T-cell (primary cell): ENCODE measurements around the gene GALNTL6. TPM values are rescaled to one million over a fixed set of nuclear protein-coding genes. Genes with fewer than 3 reads are reported as not detected.

Source experiments
- ATAC-seq, 4 experiments: fragments of 200-7000 bp in 3 of 4; fragments of 150-1000 bp in 1 of 4; cut with Tn5 transposase; replicated peaks in 1 of 4; 1 replicate in 3 of 4; 2 replicates in 1 of 4; pipeline ENCODE4 v1.10.0; 2021; ENCODE audit warnings: moderate library complexity in 3 of 4, mild to moderate bottlenecking in 2 of 4, moderate number of reproducible peaks in 1 of 4
- CTCF ChIA-PET, 2 donors: fragments of 300-600 bp; sonication (Branson Sonifier 250); formaldehyde crosslinking; loops; one replicate each; lab custom pipeline; 2022; ENCODE audit warnings: antibody characterized with exemption in 2 of 2; lab: Charles Lee
- POLR2A ChIA-PET, 2 donors: fragments of 300-600 bp; sonication (Branson Sonifier 250); formaldehyde crosslinking; loops; one replicate each; lab custom pipeline; 2022; ENCODE audit warnings: antibody characterized with exemption in 2 of 2; lab: Charles Lee
- DNase-seq, 35 experiments: peaks; one replicate each; pipeline versions ENCODE4 v3.0.0 to v3.0.0-alpha.2; 2013 to 2023
- H3K27ac ChIP-seq: one replicate; pipeline ENCODE4 v1.5.1; 2013; ENCODE audit warnings: low read length
- H3K27me3 ChIP-seq, 2 experiments: replicated peaks in 1 of 2; 1 replicate in 1 of 2; 2 replicates in 1 of 2; pipeline versions ENCODE4 v1.6.1 to v1.7.0; 2013; ENCODE audit warnings: low read length in 1 of 2, mixed read lengths in 1 of 2; ENCODE audit not compliant: control insufficient read depth in 2 of 2, insufficient read depth in 2 of 2; ENCODE audit errors: extremely low read depth in 1 of 2
- H3K36me3 ChIP-seq, 2 donors: 1 replicate in 1 of 2; 2 replicates in 1 of 2; pipeline versions ENCODE4 v1.6.1 to v1.7.0; 2013; ENCODE audit warnings: low read length in 1 of 2; ENCODE audit not compliant: control insufficient read depth in 2 of 2, insufficient read depth in 1 of 2; ENCODE audit errors: extremely low read depth in 1 of 2
- H3K4me1 ChIP-seq, 2 experiments: 1 replicate in 1 of 2; 2 replicates in 1 of 2; pipeline versions ENCODE4 v1.6.1 to v1.7.0; 2013; ENCODE audit warnings: low read length in 2 of 2, mixed read lengths in 1 of 2; ENCODE audit not compliant: insufficient read depth in 2 of 2, control insufficient read depth in 1 of 2; ENCODE audit errors: extremely low read depth in 1 of 2
- H3K4me3 ChIP-seq, 2 donors: 1 replicate in 1 of 2; 2 replicates in 1 of 2; pipeline versions ENCODE4 v1.5.1 to v1.7.0; 2013; ENCODE audit warnings: mild to moderate bottlenecking in 2 of 2, low read length in 1 of 2, moderate library complexity in 1 of 2; ENCODE audit not compliant: control insufficient read depth in 1 of 2; ENCODE audit errors: extremely low read depth in 1 of 2
- H3K9me3 ChIP-seq: 2 replicates; pipeline ENCODE4 v1.7.0; 2013
- H3K27ac Mint-ChIP-seq, 2 donors: one replicate each; pipeline ENCODE4 v1.8.0; 2020 to 2021; ENCODE audit warnings: mild to moderate bottlenecking in 2 of 2, mixed read lengths in 2 of 2
- H3K27me3 Mint-ChIP-seq, 2 donors: one replicate each; pipeline ENCODE4 v1.8.0; 2021 to 2022; ENCODE audit warnings: mixed read lengths in 2 of 2
- H3K36me3 Mint-ChIP-seq: one replicate; pipeline ENCODE4 v1.8.0; 2021; ENCODE audit warnings: mixed read lengths
- H3K4me1 Mint-ChIP-seq, 3 donors: one replicate each; pipeline ENCODE4 v1.8.0; 2020 to 2022; ENCODE audit warnings: mixed read lengths in 3 of 3, mild to moderate bottlenecking in 1 of 3
- H3K4me3 Mint-ChIP-seq, 3 donors: one replicate each; pipeline ENCODE4 v1.8.0; 2020 to 2022; ENCODE audit warnings: mild to moderate bottlenecking in 3 of 3, mixed read lengths in 3 of 3, moderate library complexity in 3 of 3
- H3K9me3 Mint-ChIP-seq, 3 donors: one replicate each; pipeline ENCODE4 v1.8.0; 2020 to 2022; ENCODE audit warnings: mixed read lengths in 3 of 3
- WGBS: methylation state at CpG from one replicate; pipeline ENCODE4 v1.1.5; 2013; ENCODE audit warnings: missing lambda C conversion rate; ENCODE audit not compliant: insufficient coverage; 5-methylcytosine and 5-hydroxymethylcytosine counted together
- total RNA-seq, 35 experiments: library from RNA in 6 of 35; stranded (reverse) in 6 of 35; fragments of 120-200 nt in 1 of 35; gene quantifications; one replicate each; pipeline versions ENCODE4 v1.2.1 to v1.2.4 and lab custom pipeline; 2013 to 2026

The GALNTL6 gene
- total RNA-seq, 5 donors from 2014 or later (not counting 1 experiment from before 2014, with no cell fraction given): not detected

DNA sequence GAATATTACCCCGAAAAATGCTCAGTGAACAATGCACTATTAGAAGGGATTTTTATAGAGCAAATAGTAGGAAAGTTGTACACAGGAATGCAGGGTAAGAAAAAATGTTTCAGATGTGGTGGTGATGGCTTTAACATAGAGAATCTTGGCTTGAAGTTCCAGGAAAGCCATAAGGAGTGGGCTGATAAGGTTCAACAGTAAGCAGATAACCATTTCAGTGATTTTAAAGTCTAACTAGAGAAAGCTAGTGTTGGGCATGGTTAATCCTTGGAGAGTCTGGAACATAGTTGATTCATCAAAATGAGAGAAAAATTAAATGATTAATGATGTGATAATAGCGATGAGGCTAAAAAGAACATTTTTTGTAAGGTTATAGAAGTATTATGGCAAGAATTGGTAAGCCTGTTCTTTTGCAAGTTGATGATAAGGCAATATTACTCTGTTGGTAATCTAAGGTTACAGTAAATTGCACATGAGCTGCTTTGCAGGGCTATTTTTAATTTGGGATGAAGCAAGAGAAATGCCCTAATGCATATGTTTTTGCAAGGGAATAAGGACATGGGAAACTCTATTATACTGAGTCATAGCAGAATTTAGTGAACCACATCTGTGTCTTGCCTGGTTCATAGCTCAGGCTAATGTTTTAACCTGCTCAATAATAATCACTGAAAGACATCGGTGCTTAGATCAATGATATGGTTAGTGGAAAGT lies 44.3 kb downstream of the GALNTL6 start:
- H3K27me3 Mint-ChIP-seq: no peaks in the 10 kb centered on the region
- no peak for ATAC-seq
- no peaks in the 10 kb centered on the region for H3K9me3 ChIP-seq
- H3K4me1 ChIP-seq: no peaks in the 10 kb centered on the region
- DNase-seq: no peak
- no peaks in the 10 kb centered on the region for H3K27me3 ChIP-seq
- no peaks in the 10 kb centered on the region for H3K36me3 ChIP-seq
- H3K4me3 Mint-ChIP-seq: no peak overlapping the region
- no peaks in the 10 kb centered on the region for H3K4me1 Mint-ChIP-seq
- peaks cover 6 to 14% (median 7%) of the 10 kb centered on the region in 3 donors for H3K9me3 Mint-ChIP-seq
- no peaks in the 10 kb centered on the region for H3K36me3 Mint-ChIP-seq
- H3K27ac ChIP-seq: no peak overlapping the region
- ChIA-PET POLR2A (no interaction called here), CTCF (no interaction called here)
- 43% methylated on average over 1 of the region's 3 CpGs for WGBS
- H3K4me3 ChIP-seq: no peak overlapping the region
- no peak overlapping the region for H3K27ac Mint-ChIP-seq

DNA sequence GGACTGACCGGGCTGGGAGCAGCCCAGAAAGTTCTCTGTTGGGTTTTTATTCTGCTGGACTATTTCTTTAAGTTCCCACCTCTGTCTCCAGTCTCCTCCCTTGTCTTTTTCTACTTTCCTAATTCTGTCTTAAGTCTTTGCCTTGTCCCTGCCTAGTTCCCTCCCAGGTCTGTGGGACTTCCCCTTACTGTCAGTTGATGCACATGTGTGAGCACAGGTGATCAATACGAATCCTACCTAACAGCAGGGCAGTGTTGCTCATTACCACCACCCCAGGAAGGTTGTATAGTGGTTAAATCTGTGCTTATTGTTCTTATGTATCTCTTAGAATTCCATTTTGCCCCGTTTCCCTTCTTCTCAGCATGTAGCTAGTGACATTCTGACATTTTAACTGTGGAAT lies 62.1 kb downstream of the GALNTL6 start:
- H3K4me3 ChIP-seq: no peak overlapping the region
- no CpG with 5 or more reads among the region's 3 CpGs for WGBS
- no peak overlapping the region for H3K27ac ChIP-seq
- Mint-ChIP-seq H3K36me3 (no peaks in the 10 kb centered on the region), H3K4me1 (no peaks in the 10 kb centered on the region), H3K9me3 (peaks cover 3 to 19% (median 9%) of the 10 kb centered on the region in 3 donors), H3K27me3 (no peaks in the 10 kb centered on the region), H3K4me3 (no peak overlapping the region), H3K27ac (no peak overlapping the region)
- H3K27me3 ChIP-seq: no peaks in the 10 kb centered on the region
- no peaks in the 10 kb centered on the region for H3K36me3 ChIP-seq
- POLR2A ChIA-PET: no interaction called here
- CTCF ChIA-PET: no interaction called here
- no peak for DNase-seq
- H3K9me3 ChIP-seq: no peaks in the 10 kb centered on the region
- ATAC-seq: no peak
- no peaks in the 10 kb centered on the region for H3K4me1 ChIP-seq

DNA sequence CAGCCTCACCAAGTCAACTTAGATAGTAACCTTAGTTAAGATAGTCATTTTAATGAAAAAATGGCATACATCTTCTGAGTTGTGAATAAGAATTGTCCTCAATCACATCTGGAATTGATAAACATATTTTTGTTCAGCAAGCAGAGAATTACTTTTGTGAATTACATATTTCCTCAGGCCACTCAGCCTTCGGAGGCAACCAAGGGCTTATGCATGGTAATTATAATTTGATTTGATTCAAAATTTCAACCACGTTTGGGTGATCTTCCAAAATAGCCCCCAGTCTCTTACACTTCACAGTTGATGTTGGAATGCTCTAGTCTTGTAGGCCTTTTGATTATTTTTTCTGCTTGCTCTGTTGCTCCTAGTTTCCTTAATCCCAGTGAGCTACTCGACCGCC lies 63.4 kb downstream of the GALNTL6 start:
- Mint-ChIP-seq H3K36me3 (no peaks in the 10 kb centered on the region), H3K27me3 (no peaks in the 10 kb centered on the region), H3K9me3 (peaks cover 3 to 21% (median 9%) of the 10 kb centered on the region in 3 donors), H3K27ac (no peak overlapping the region), H3K4me1 (no peaks in the 10 kb centered on the region), H3K4me3 (no peak overlapping the region)
- ATAC-seq: no peak
- no peak for DNase-seq
- WGBS: no CpG with 5 or more reads among the region's 4 CpGs
- no peaks in the 10 kb centered on the region for H3K9me3 ChIP-seq
- no peaks in the 10 kb centered on the region for H3K27me3 ChIP-seq
- CTCF ChIA-PET: no interaction called here
- no peak overlapping the region for H3K27ac ChIP-seq
- POLR2A ChIA-PET: no interaction called here
- no peak overlapping the region for H3K4me3 ChIP-seq
- no peaks in the 10 kb centered on the region for H3K36me3 ChIP-seq
- H3K4me1 ChIP-seq: no peaks in the 10 kb centered on the region

DNA sequence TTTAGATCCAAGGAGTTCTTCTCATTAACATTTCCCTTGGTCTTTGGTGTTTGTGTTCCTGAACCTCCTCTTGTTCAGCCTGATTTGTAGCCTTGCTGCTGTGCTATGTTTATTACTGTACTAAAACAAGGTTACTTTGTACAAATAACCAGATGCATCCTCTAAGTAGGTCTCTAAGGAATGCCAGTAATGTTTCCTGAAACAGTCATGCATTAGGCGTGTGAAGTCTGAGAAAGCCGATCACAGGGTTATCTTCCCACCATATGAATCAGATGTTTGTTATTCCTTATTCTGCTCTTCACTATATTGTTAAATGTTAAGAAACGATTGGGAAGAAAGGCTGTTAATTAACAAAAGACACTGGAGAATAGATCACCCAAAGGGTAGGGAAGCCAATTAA lies 66.9 kb downstream of the GALNTL6 start:
- DNase-seq (no peak), ATAC-seq (no peak)
- no peak overlapping the region for H3K27ac ChIP-seq
- H3K9me3 ChIP-seq: no peaks in the 10 kb centered on the region
- H3K4me3 ChIP-seq: no peak overlapping the region
- no peak overlapping the region for H3K27ac Mint-ChIP-seq
- WGBS: no CpG with 5 or more reads among the region's 3 CpGs
- no peaks in the 10 kb centered on the region for H3K4me1 ChIP-seq
- ChIA-PET CTCF (no interaction called here), POLR2A (no interaction called here)
- no peaks in the 10 kb centered on the region for H3K27me3 ChIP-seq
- H3K4me1 Mint-ChIP-seq: no peaks in the 10 kb centered on the region
- H3K9me3 Mint-ChIP-seq: peaks cover 3 to 22% (median 15%) of the 10 kb centered on the region in 3 donors
- no peaks in the 10 kb centered on the region for H3K36me3 Mint-ChIP-seq
- H3K27me3 Mint-ChIP-seq: no peaks in the 10 kb centered on the region
- no peaks in the 10 kb centered on the region for H3K36me3 ChIP-seq
- H3K4me3 Mint-ChIP-seq: no peak overlapping the region

DNA sequence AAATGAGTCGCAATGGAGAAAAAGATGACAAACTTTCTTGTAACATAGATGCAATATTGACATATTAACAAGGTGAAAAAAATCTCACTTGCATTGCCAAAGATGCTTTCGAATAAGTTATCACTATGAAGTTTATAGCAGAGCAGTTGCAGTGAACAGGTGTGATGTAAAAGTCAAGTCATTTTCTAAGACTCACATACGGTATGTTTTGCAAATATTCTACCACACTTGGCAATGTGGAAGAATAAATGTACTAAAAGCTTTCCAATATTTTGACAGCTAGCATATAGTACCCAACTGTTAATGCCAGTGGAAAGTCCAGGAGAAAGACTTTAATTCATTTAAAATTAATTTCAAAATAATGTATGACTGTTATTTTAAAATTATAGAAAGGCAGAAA lies 76.5 kb downstream of the GALNTL6 start:
- H3K36me3 Mint-ChIP-seq: no peaks in the 10 kb centered on the region
- DNase-seq: no peak
- no peak for ATAC-seq
- no peaks in the 10 kb centered on the region for H3K27me3 Mint-ChIP-seq
- Histone ChIP-seq H3K36me3 (no peaks in the 10 kb centered on the region), H3K27me3 (no peaks in the 10 kb centered on the region), H3K9me3 (no peaks in the 10 kb centered on the region), H3K4me3 (no peak overlapping the region), H3K4me1 (no peaks in the 10 kb centered on the region), H3K27ac (no peak overlapping the region)
- H3K4me3 Mint-ChIP-seq: no peak overlapping the region
- H3K4me1 Mint-ChIP-seq: no peaks in the 10 kb centered on the region
- no CpG with 5 or more reads among the region's 3 CpGs for WGBS
- H3K27ac Mint-ChIP-seq: no peak overlapping the region
- H3K9me3 Mint-ChIP-seq: peaks cover 5 to 9% (median 9%) of the 10 kb centered on the region in 3 donors
- CTCF ChIA-PET: no interaction called here
- POLR2A ChIA-PET: no interaction called here

DNA sequence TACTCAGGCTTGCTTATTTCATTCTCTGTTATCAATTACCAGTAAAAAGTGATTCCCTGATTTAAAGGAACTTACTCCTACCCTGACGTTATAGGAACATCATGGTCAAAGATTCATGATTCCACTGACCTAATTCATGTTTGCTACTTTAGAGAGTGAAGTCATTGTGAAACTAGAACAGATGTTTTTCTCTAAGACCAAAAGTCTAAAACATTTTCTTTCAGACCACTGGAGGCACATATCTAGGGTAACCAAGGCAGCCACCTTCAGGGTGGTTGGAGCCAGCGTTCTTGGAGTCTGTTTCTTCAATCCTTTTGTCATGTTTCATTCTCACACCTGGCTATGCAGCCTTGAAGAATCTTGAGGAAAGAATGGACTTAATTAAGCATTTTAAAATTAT lies 77.8 kb downstream of the GALNTL6 start:
- H3K27me3 ChIP-seq: no peaks in the 10 kb centered on the region
- POLR2A ChIA-PET: no interaction called here
- Mint-ChIP-seq H3K27me3 (no peaks in the 10 kb centered on the region), H3K27ac (no peak overlapping the region), H3K9me3 (peaks cover 5 to 15% (median 15%) of the 10 kb centered on the region in 3 donors), H3K4me1 (no peaks in the 10 kb centered on the region), H3K4me3 (no peak overlapping the region), H3K36me3 (no peaks in the 10 kb centered on the region)
- DNase-seq: no peak
- no peaks in the 10 kb centered on the region for H3K4me1 ChIP-seq
- H3K27ac ChIP-seq: no peak overlapping the region
- H3K36me3 ChIP-seq: no peaks in the 10 kb centered on the region
- no peaks in the 10 kb centered on the region for H3K9me3 ChIP-seq
- no peak for ATAC-seq
- no CpG with 5 or more reads among the region's 2 CpGs for WGBS
- CTCF ChIA-PET: no interaction called here
- no peak overlapping the region for H3K4me3 ChIP-seq
